OCI-LY3 (cell line): ENCODE results near the gene STK4.

ENCODE experiments used
- EZH2phosphoT487 ChIP-seq: fragments of 200-600 bp; shearing (Covaris generic); IDR thresholded peaks from 2 replicates; pipeline ENCODE4 v1.6.1; 2018; ENCODE audit warnings: antibody characterized with exemption, mixed run types, low read depth
- TF ChIP-seq, protein P1 (sequence below): fragments of 200-600, 300-600 bp; sonication (generic); IDR thresholded peaks from 2 replicates; pipeline ENCODE4 v1.5.1; 2014; ENCODE audit warnings: antibody characterized with exemption, low read length, low read depth

DNA sequence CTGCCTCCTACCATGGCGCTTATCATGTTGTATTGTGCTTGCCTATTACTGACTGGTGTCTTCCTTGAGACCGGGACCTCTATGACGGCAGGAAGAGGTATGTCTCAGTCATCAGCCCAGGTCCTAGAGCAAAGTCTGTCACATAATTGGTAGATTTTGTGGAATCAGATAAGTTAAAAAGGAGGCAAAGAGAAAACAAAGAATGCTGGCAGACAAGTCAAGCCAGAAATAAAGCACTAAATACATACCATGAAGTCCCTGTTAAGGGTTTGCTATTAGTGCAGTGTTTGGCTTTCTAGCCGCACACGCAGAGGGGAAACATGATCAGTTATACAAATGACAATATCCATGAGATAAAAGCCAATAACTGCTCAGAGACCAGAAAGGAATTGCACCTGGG lies 12.1 kb upstream of the STK4 start:
- TF ChIP-seq, protein P1, sequence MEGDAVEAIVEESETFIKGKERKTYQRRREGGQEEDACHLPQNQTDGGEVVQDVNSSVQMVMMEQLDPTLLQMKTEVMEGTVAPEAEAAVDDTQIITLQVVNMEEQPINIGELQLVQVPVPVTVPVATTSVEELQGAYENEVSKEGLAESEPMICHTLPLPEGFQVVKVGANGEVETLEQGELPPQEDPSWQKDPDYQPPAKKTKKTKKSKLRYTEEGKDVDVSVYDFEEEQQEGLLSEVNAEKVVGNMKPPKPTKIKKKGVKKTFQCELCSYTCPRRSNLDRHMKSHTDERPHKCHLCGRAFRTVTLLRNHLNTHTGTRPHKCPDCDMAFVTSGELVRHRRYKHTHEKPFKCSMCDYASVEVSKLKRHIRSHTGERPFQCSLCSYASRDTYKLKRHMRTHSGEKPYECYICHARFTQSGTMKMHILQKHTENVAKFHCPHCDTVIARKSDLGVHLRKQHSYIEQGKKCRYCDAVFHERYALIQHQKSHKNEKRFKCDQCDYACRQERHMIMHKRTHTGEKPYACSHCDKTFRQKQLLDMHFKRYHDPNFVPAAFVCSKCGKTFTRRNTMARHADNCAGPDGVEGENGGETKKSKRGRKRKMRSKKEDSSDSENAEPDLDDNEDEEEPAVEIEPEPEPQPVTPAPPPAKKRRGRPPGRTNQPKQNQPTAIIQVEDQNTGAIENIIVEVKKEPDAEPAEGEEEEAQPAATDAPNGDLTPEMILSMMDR: no peak
- no peak for TF ChIP-seq EZH2phosphoT487
